HEK293 (cell line): ENCODE data around the gene DLX3.

Experiments
- CTCF ChIA-PET: fragments of 350-600 bp; formaldehyde crosslinking; extraction: SDS; loops from one replicate; lab custom pipeline; 2021; ENCODE audit warnings: antibody characterized with exemption; lab: Yijun Ruan, JAX
- POLR2A ChIA-PET: fragments of 300-600 bp; formaldehyde crosslinking; extraction: SDS; loops from one replicate; lab custom pipeline; 2020; ENCODE audit warnings: antibody characterized with exemption, inconsistent platforms; lab: Yijun Ruan, JAX
- H3K27ac ChIP-seq: fragments of 200-500 bp; sonication (Bioruptor generic); 2 replicates; pipeline ENCODE4 v1.5.1; 2014; ENCODE audit warnings: low read depth, low read length, control low read depth, inconsistent platforms; ENCODE audit errors: extremely low read depth
- H3K36me3 ChIP-seq, 2 experiments: fragments of 200-500 bp in 1 of 2; sonication (Bioruptor generic) in 1 of 2; 1 replicate in 1 of 2; 2 replicates in 1 of 2; pipeline ENCODE4 v1.5.1; 2014 to 2017; ENCODE audit warnings: inconsistent platforms in 2 of 2, low read length in 2 of 2; ENCODE audit not compliant: control insufficient read depth in 2 of 2, insufficient read depth in 1 of 2
- H3K4me1 ChIP-seq: fragments of 200-500 bp; sonication (Bioruptor generic); 2 replicates; pipeline ENCODE4 v1.5.1; 2014; ENCODE audit warnings: mild to moderate bottlenecking, low read length, inconsistent platforms; ENCODE audit not compliant: control insufficient read depth, insufficient read depth
- H3K4me3 ChIP-seq: 2 replicates; pipeline ENCODE4 v1.5.1; 2011; ENCODE audit warnings: low read depth, mild to moderate bottlenecking, control low read depth, low read length, moderate library complexity
- H3K9me3 ChIP-seq: fragments of 200-500 bp; sonication (Bioruptor generic); 2 replicates; pipeline ENCODE4 v1.5.1; 2014; ENCODE audit warnings: low read depth, low read length, inconsistent platforms; ENCODE audit not compliant: control insufficient read depth, insufficient read depth
- EGR2 ChIP-seq: fragments of 450-650 bp; formaldehyde crosslinking; IDR thresholded peaks from 2 replicates; pipeline ENCODE4 v1.5.1; 2016; ENCODE audit warnings: low read depth, missing biosample characterization, missing genetic modification characterization
- HOXC10 ChIP-seq: sonication (generic); formaldehyde crosslinking; IDR thresholded peaks from 2 replicates; pipeline ENCODE4 v1.8.1; 2023; ENCODE audit warnings: mild to moderate bottlenecking, missing genetic modification reagents
- KLF7 ChIP-seq: fragments of 450-650 bp; formaldehyde crosslinking; IDR thresholded peaks from 2 replicates; pipeline ENCODE4 v1.5.1; 2016; ENCODE audit warnings: missing biosample characterization, missing genetic modification characterization, borderline replicate concordance
- ZBTB17 ChIP-seq: fragments of 450-650 bp; formaldehyde crosslinking; IDR thresholded peaks from 2 replicates; pipeline ENCODE4 v1.5.1; 2016; ENCODE audit warnings: missing biosample characterization, missing genetic modification characterization
- ZFP41 ChIP-seq: fragments of 450-650 bp; formaldehyde crosslinking; IDR thresholded peaks from 2 replicates; pipeline ENCODE4 v1.5.1; 2016; ENCODE audit warnings: missing biosample characterization, missing genetic modification characterization, borderline replicate concordance
- ZNF324 ChIP-seq: fragments of 450-650 bp; formaldehyde crosslinking; IDR thresholded peaks from 2 replicates; pipeline ENCODE4 v1.5.1; 2016; ENCODE audit warnings: missing biosample characterization, missing genetic modification characterization
- ZNF37A ChIP-seq: fragments of 450-650 bp; IDR thresholded peaks from 2 replicates; pipeline ENCODE4 v1.5.1; 2018; ENCODE audit warnings: missing biosample characterization, missing genetic modification characterization
- ZNF777 ChIP-seq: fragments of 450-650 bp; formaldehyde crosslinking; IDR thresholded peaks from 2 replicates; pipeline ENCODE4 v1.5.1; 2017; ENCODE audit warnings: missing biosample characterization, missing genetic modification characterization, borderline replicate concordance
- ZNF837 ChIP-seq: fragments of 450-650 bp; formaldehyde crosslinking; IDR thresholded peaks from 2 replicates; pipeline ENCODE4 v1.5.1; 2016; ENCODE audit warnings: missing biosample characterization, missing genetic modification characterization
- ZSCAN16 ChIP-seq: fragments of 450-650 bp; formaldehyde crosslinking; IDR thresholded peaks from 2 replicates; pipeline ENCODE4 v1.5.1; 2016; ENCODE audit warnings: missing biosample characterization, missing genetic modification characterization
- ZXDB ChIP-seq: fragments of 450-650 bp; formaldehyde crosslinking; IDR thresholded peaks from 2 replicates; pipeline ENCODE4 v1.5.1; 2016; ENCODE audit warnings: missing biosample characterization, missing genetic modification characterization
- TF ChIP-seq, protein P1 (sequence below): fragments of 450-650 bp; formaldehyde crosslinking; IDR thresholded peaks from 2 replicates; pipeline ENCODE4 v1.5.1; 2016; ENCODE audit warnings: missing biosample characterization, missing genetic modification characterization, low read depth
- TF ChIP-seq, protein P2 (sequence below): fragments of 450-650 bp; formaldehyde crosslinking; IDR thresholded peaks from 2 replicates; pipeline ENCODE4 v1.5.1; 2017; ENCODE audit warnings: missing biosample characterization, missing genetic modification characterization
- TF ChIP-seq, protein P3 (sequence below): fragments of 450-650 bp; formaldehyde crosslinking; IDR thresholded peaks from 2 replicates; pipeline ENCODE4 v1.5.1; 2016; ENCODE audit warnings: missing biosample characterization, missing genetic modification characterization
- TF ChIP-seq, protein P4 (sequence below): fragments of 450-650 bp; formaldehyde crosslinking; IDR thresholded peaks from 2 replicates; pipeline ENCODE4 v1.5.1; 2016; ENCODE audit warnings: missing biosample characterization, missing genetic modification characterization, borderline replicate concordance

Gene DLX3

GRCh38 chr17:49956780-49957179, 38.2 kb downstream of the DLX3 start (continued):
- TF ChIP-seq ZFP41 (tag by site-specific recombination), result no peak
- TF ChIP-seq, protein P1, sequence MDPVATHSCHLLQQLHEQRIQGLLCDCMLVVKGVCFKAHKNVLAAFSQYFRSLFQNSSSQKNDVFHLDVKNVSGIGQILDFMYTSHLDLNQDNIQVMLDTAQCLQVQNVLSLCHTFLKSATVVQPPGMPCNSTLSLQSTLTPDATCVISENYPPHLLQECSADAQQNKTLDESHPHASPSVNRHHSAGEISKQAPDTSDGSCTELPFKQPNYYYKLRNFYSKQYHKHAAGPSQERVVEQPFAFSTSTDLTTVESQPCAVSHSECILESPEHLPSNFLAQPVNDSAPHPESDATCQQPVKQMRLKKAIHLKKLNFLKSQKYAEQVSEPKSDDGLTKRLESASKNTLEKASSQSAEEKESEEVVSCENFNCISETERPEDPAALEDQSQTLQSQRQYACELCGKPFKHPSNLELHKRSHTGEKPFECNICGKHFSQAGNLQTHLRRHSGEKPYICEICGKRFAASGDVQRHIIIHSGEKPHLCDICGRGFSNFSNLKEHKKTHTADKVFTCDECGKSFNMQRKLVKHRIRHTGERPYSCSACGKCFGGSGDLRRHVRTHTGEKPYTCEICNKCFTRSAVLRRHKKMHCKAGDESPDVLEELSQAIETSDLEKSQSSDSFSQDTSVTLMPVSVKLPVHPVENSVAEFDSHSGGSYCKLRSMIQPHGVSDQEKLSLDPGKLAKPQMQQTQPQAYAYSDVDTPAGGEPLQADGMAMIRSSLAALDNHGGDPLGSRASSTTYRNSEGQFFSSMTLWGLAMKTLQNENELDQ (tag by site-specific recombination), result no peak
- TF ChIP-seq, protein P2, sequence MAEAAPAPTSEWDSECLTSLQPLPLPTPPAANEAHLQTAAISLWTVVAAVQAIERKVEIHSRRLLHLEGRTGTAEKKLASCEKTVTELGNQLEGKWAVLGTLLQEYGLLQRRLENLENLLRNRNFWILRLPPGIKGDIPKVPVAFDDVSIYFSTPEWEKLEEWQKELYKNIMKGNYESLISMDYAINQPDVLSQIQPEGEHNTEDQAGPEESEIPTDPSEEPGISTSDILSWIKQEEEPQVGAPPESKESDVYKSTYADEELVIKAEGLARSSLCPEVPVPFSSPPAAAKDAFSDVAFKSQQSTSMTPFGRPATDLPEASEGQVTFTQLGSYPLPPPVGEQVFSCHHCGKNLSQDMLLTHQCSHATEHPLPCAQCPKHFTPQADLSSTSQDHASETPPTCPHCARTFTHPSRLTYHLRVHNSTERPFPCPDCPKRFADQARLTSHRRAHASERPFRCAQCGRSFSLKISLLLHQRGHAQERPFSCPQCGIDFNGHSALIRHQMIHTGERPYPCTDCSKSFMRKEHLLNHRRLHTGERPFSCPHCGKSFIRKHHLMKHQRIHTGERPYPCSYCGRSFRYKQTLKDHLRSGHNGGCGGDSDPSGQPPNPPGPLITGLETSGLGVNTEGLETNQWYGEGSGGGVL, result no peak
- TF ChIP-seq, protein P3, sequence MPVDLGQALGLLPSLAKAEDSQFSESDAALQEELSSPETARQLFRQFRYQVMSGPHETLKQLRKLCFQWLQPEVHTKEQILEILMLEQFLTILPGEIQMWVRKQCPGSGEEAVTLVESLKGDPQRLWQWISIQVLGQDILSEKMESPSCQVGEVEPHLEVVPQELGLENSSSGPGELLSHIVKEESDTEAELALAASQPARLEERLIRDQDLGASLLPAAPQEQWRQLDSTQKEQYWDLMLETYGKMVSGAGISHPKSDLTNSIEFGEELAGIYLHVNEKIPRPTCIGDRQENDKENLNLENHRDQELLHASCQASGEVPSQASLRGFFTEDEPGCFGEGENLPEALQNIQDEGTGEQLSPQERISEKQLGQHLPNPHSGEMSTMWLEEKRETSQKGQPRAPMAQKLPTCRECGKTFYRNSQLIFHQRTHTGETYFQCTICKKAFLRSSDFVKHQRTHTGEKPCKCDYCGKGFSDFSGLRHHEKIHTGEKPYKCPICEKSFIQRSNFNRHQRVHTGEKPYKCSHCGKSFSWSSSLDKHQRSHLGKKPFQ (tag by site-specific recombination), result no peak
- TF ChIP-seq ZNF37A (tag by site-specific recombination), result no peak

DNA sequence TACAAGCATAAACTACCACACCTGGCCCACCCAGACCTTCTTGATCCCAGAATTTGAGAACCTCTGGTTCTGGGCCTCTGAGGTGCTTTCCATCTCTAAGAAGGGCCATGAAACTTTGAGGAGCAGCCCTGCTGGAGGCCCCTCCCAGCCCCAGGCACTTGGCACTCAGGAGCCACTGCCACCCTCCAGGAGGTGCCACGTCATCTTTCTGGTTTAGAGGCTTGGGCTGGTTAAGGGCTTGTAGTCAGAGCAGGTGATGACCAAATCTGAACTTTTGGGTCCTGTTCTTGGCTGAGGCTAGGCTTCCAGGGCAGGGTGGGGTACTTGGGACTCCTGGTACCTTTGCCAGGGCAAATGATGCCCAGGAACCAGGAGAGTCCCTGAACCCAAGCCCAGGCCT, 39.9 kb downstream of the DLX3 start:
- H3K4me3 ChIP-seq, result no peak overlapping the region
- H3K4me1 ChIP-seq, result no peaks in the 10 kb centered on the region
- TF ChIP-seq ZXDB (no peak), EGR2 (no peak), KLF7 (tag by site-specific recombination) (no peak), ZBTB17 (tag by site-specific recombination) (no peak), HOXC10 (CRISPR knock-in tag) (no peak), ZSCAN16 (no peak), ZNF777 (no peak), ZNF837 (tag by site-specific recombination) (no peak), ZNF324 (tag by site-specific recombination) (no peak)
- TF ChIP-seq, protein P4, sequence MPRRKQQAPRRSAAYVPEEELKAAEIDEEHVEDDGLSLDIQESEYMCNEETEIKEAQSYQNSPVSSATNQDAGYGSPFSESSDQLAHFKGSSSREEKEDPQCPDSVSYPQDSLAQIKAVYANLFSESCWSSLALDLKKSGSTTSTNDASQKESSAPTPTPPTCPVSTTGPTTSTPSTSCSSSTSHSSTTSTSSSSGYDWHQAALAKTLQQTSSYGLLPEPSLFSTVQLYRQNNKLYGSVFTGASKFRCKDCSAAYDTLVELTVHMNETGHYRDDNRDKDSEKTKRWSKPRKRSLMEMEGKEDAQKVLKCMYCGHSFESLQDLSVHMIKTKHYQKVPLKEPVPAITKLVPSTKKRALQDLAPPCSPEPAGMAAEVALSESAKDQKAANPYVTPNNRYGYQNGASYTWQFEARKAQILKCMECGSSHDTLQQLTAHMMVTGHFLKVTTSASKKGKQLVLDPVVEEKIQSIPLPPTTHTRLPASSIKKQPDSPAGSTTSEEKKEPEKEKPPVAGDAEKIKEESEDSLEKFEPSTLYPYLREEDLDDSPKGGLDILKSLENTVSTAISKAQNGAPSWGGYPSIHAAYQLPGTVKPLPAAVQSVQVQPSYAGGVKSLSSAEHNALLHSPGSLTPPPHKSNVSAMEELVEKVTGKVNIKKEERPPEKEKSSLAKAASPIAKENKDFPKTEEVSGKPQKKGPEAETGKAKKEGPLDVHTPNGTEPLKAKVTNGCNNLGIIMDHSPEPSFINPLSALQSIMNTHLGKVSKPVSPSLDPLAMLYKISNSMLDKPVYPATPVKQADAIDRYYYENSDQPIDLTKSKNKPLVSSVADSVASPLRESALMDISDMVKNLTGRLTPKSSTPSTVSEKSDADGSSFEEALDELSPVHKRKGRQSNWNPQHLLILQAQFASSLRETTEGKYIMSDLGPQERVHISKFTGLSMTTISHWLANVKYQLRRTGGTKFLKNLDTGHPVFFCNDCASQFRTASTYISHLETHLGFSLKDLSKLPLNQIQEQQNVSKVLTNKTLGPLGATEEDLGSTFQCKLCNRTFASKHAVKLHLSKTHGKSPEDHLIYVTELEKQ, result no peak
- TF ChIP-seq, all 188 proteins: peak for 0
- no peaks in the 10 kb centered on the region for H3K36me3 ChIP-seq
- H3K27ac ChIP-seq, result no peak overlapping the region
- POLR2A ChIA-PET, result no interaction called here
- no peaks in the 10 kb centered on the region for H3K9me3 ChIP-seq
- CTCF ChIA-PET, result interaction anchor here (0.5 to 5.7 kb wide), 3 partner anchors 42 to 381 kb away, joined by 3 to 86 read pairs (median 3); partner anchors contain the start of gene DLX3
